PC-9 (cell line): Measurements from ENCODE around the gene C1orf167. TPM values are rescaled to one million over a fixed set of nuclear protein-coding genes. Genes with fewer than 3 reads are reported as not detected.

Experiments used
- BruUV-seq: library from RNA; stranded (reverse); fragments of 400-500 nt; replicated peaks from 2 replicates; lab custom pipeline; 2021; lab: Mats Ljungman, UMichigan
- CTCF ChIA-PET: fragments of 300-600 bp; sonication (Branson Sonifier 250); formaldehyde crosslinking; loops from one replicate; lab custom pipeline; 2022; ENCODE audit warnings: antibody characterized with exemption; lab: Charles Lee
- POLR2A ChIA-PET: fragments of 300-600 bp; sonication (Branson Sonifier 250); formaldehyde crosslinking; loops from one replicate; lab custom pipeline; 2022; ENCODE audit warnings: antibody characterized with exemption; ENCODE audit not compliant: unreplicated experiment; lab: Charles Lee
- DNase-seq, 2 experiments: peaks; one replicate each; pipeline versions ENCODE4 v3.0.0 to v3.0.0-alpha.2; 2015 to 2022; ENCODE audit warnings: mixed read lengths in 1 of 2
- H2AFZ ChIP-seq: fragments of 200-600 bp; sonication (generic); 2 replicates; pipeline ENCODE4 v1.8.1; 2017; ENCODE audit warnings: antibody characterized with exemption
- H3F3A ChIP-seq: fragments of 200-600 bp; sonication (generic); 2 replicates; pipeline ENCODE4 v1.8.1; 2017; ENCODE audit warnings: antibody characterized with exemption, mild to moderate bottlenecking, low read depth; ENCODE audit not compliant: insufficient read depth
- H3K27ac ChIP-seq: fragments of 200-600 bp; sonication (generic); 2 replicates; pipeline ENCODE4 v1.6.1; 2016; ENCODE audit warnings: mixed run types
- H3K27me3 ChIP-seq: fragments of 200-600 bp; sonication (generic); 2 replicates; pipeline ENCODE4 v1.6.1; 2016; ENCODE audit warnings: low read depth, mixed run types; ENCODE audit not compliant: insufficient read depth
- H3K36me3 ChIP-seq: fragments of 200-600 bp; sonication (generic); 2 replicates; pipeline ENCODE4 v1.6.1; 2016; ENCODE audit warnings: low read depth, mixed run types
- H3K4me1 ChIP-seq: fragments of 200-600 bp; sonication (generic); replicated peaks from 2 replicates; pipeline ENCODE4 v1.6.1; 2016; ENCODE audit warnings: mixed run types; ENCODE audit not compliant: insufficient read depth
- H3K4me2 ChIP-seq: fragments of 200-600 bp; sonication (generic); 2 replicates; pipeline ENCODE4 v1.6.1; 2017; ENCODE audit warnings: mixed run types
- H3K4me3 ChIP-seq: fragments of 200-600 bp; sonication (generic); 2 replicates; pipeline ENCODE4 v1.6.1; 2016; ENCODE audit warnings: mixed run types
- H3K79me2 ChIP-seq: fragments of 200-600 bp; sonication (generic); 2 replicates; pipeline ENCODE4 v1.6.1; 2017; ENCODE audit warnings: low read depth, mixed run types
- H3K9me2 ChIP-seq: fragments of 200-600 bp; sonication (generic); 2 replicates; pipeline ENCODE4 v1.8.1; 2017; ENCODE audit warnings: mild to moderate bottlenecking; ENCODE audit not compliant: insufficient read depth
- H3K9me3 ChIP-seq: fragments of 200-600 bp; sonication (generic); 2 replicates; pipeline ENCODE4 v1.8.1; 2016; ENCODE audit warnings: low read depth; ENCODE audit not compliant: insufficient read depth
- H4K20me1 ChIP-seq: fragments of 200-600 bp; sonication (generic); 2 replicates; pipeline ENCODE4 v1.8.1; 2017; ENCODE audit not compliant: insufficient read depth
- EZH2 ChIP-seq: fragments of 200-600 bp; sonication (generic); IDR thresholded peaks from 2 replicates; pipeline ENCODE4 v1.8.0; 2017; ENCODE audit warnings: antibody characterized with exemption, low read depth
- intact Hi-C: fragments of 100-400 bp; cut with micrococcal nuclease; formaldehyde crosslinking; loops from one replicate; pipeline ENCODE4 v1.10.0; 2022; ENCODE audit not compliant: unreplicated experiment
- total RNA-seq: library from RNA; stranded (reverse); gene quantifications from 2 replicates; pipeline ENCODE4 v1.2.3, GENCODE V29; 2021
- TF ChIP-seq, protein P1 (sequence below): fragments of 200-600 bp; sonication (generic); conservative IDR thresholded peaks from 2 replicates; pipeline ENCODE4 v1.6.1; 2017; ENCODE audit warnings: mixed run types, antibody characterized with exemption, mild to moderate bottlenecking, moderate library complexity

Gene C1orf167
- total RNA-seq, 1 experiment from 2014 or later: not detected

DNA sequence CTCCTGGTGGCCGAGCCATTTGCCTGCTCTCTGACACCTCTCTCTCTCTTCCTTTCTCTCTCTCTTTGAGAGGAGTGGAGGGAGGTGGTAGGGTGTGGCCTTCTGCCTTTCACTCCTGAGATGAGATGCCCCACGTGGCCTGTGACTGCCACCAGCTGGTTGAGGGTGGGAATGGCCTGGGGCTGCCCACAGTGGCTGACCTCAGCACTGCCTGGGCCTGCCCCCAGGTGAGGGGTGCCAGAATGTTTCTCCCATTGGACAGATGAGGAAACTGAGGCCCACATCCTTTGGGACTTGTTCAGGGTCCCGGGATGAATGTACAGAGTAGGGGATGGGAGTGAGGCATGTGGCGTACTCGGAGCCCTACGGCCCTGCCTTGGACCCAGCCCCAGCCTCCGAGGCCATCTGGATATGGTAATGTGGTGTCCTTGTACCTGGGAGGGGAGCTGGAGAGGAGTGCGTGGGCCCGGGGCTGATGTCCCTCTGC, 12.7 kb upstream of the C1orf167 start:
- no TSS peak for BruUV-seq
- no peak overlapping the region for H3K4me2 ChIP-seq

DNA sequence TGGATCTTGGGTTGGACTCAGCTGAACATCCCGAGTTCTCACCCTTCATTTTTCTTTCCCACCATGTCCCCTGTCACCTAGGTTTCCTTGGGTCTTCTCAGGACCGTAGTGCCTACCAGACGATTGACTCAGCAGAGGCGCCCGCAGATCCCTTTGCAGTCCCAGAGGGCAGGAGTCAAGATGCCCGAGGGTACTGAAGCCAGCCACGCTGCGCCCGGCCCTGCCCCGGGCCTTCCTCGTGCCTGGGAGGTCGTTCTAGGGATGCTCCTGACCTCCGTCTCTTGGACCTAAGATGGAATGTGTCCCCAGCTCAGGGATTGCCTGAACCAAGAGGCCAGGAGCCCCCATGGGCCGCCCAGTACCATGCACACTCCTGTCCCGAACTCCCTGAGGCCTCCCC, 12.0 kb upstream of the C1orf167 start:
- Histone ChIP-seq H3K4me2 (no peak overlapping the region), H3K9me3 (no peaks in the 10 kb centered on the region), H3K36me3 (no peaks in the 10 kb centered on the region), H3K9me2 (no peaks in the 10 kb centered on the region), H2AFZ (no peak overlapping the region), H3F3A (no peaks in the 10 kb centered on the region), H3K27ac (no peak overlapping the region), H3K27me3 (no peaks in the 10 kb centered on the region), H3K4me1 (no peaks in the 10 kb centered on the region), H3K79me2 (no peaks in the 10 kb centered on the region), H3K4me3 (no peak overlapping the region), H4K20me1 (no peaks in the 10 kb centered on the region)
- POLR2A ChIA-PET: no interaction called here
- intact Hi-C loops: no loop called here
- DNase-seq: no peak
- BruUV-seq: no TSS peak
- TF ChIP-seq, protein P1, sequence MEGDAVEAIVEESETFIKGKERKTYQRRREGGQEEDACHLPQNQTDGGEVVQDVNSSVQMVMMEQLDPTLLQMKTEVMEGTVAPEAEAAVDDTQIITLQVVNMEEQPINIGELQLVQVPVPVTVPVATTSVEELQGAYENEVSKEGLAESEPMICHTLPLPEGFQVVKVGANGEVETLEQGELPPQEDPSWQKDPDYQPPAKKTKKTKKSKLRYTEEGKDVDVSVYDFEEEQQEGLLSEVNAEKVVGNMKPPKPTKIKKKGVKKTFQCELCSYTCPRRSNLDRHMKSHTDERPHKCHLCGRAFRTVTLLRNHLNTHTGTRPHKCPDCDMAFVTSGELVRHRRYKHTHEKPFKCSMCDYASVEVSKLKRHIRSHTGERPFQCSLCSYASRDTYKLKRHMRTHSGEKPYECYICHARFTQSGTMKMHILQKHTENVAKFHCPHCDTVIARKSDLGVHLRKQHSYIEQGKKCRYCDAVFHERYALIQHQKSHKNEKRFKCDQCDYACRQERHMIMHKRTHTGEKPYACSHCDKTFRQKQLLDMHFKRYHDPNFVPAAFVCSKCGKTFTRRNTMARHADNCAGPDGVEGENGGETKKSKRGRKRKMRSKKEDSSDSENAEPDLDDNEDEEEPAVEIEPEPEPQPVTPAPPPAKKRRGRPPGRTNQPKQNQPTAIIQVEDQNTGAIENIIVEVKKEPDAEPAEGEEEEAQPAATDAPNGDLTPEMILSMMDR: no peak
- TF ChIP-seq EZH2: no peak
- CTCF ChIA-PET: no interaction called here

More for the DNA sequence above, 12.7 kb upstream of the C1orf167 start:
- Histone ChIP-seq H3K9me2 (no peaks in the 10 kb centered on the region), H3K4me3 (no peak overlapping the region), H4K20me1 (no peaks in the 10 kb centered on the region), H3K27me3 (no peaks in the 10 kb centered on the region), H2AFZ (no peak overlapping the region), H3F3A (no peaks in the 10 kb centered on the region), H3K9me3 (no peaks in the 10 kb centered on the region), H3K79me2 (no peaks in the 10 kb centered on the region), H3K36me3 (no peaks in the 10 kb centered on the region), H3K4me1 (no peaks in the 10 kb centered on the region), H3K27ac (no peak overlapping the region)
- POLR2A ChIA-PET: no interaction called here
- DNase-seq: peak in 1 of 2 experiments; percentile 21
- CTCF ChIA-PET: no interaction called here
- no peak for TF ChIP-seq EZH2
- TF ChIP-seq, protein P1: no peak
- intact Hi-C loops: no loop called here

DNA sequence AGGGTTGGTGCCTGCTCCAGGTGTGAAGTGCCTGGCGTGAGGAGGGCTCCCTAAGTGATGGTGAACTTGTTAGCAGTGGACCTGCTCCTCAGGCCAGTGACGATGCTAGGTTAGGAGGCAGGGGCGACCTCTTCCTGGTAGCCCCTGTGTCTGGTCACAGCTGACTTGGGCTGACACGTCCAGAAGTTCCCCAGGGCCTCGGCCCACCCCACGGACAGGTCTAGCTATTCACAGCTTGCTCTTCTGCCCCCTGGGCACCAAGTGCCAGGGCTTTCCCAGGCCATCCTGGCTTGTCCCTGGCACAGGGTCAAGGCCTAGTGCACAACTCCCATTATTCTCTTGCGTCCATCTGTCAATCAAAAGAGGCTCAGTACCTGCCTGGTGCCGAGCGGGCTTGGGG, 10.9 kb upstream of the C1orf167 start:
- CTCF ChIA-PET: no interaction called here
- POLR2A ChIA-PET: no interaction called here
- H3K79me2 ChIP-seq: no peaks in the 10 kb centered on the region
- no peak overlapping the region for H3K4me2 ChIP-seq
- H3K9me3 ChIP-seq: no peaks in the 10 kb centered on the region
- H2AFZ ChIP-seq: no peak overlapping the region
- no peak for TF ChIP-seq EZH2
- TF ChIP-seq, protein P1: no peak
- no peak overlapping the region for H3K27ac ChIP-seq
- no peak overlapping the region for H3K4me3 ChIP-seq
- no TSS peak for BruUV-seq
- no peaks in the 10 kb centered on the region for H3F3A ChIP-seq
- H3K36me3 ChIP-seq: no peaks in the 10 kb centered on the region
- intact Hi-C loops: no loop called here
- no peaks in the 10 kb centered on the region for H3K27me3 ChIP-seq
- no peaks in the 10 kb centered on the region for H3K9me2 ChIP-seq
- H4K20me1 ChIP-seq: no peaks in the 10 kb centered on the region
- no peak for DNase-seq
- H3K4me1 ChIP-seq: no peaks in the 10 kb centered on the region
